Activated CD8-positive, alpha-beta T cell treated with anti-CD3 and anti-CD28 coated beads, Interleukin-2, amount 10 ng/mL, durations not matched to agents 7 days and 5 days (primary cell): Measurements from ENCODE around the gene PDC. TPM values are rescaled to one million over a fixed set of nuclear protein-coding genes. Genes with fewer than 3 reads are reported as not detected.

Experiments
- total RNA-seq, 2 experiments: library from RNA; stranded (reverse); gene quantifications; one replicate each; pipeline ENCODE4 v1.2.3, GENCODE V29; 2021

The PDC gene
- total RNA-seq, 2 experiments from 2014 or later: not detected

Other genes starting within 250 kb of the PDC start
- gene PRG4, start 164.8 kb downstream of the PDC start, total RNA-seq: under 1 TPM; 0.05 to 0.13 TPM
- gene TPR, start 85.9 kb downstream of the PDC start, total RNA-seq: 100 to 1,000 TPM; 131 to 143 TPM
- gene ODR4, start 85.3 kb downstream of the PDC start, total RNA-seq: 10 to 100 TPM; 12.1 to 12.8 TPM
- not detected for gene PTGS2, start 219.3 kb upstream of the PDC start, total RNA-seq